SIG-M5 treated with dmso at 0.1 percent for 504 hours (cell line): ENCODE data around the gene MYLK.

Experiments
- DNase-seq: peaks from one replicate; lab custom pipeline; 2025; ENCODE audit not compliant: unreplicated experiment; lab: John Stamatoyannopoulos, UW

The MYLK gene

DNA sequence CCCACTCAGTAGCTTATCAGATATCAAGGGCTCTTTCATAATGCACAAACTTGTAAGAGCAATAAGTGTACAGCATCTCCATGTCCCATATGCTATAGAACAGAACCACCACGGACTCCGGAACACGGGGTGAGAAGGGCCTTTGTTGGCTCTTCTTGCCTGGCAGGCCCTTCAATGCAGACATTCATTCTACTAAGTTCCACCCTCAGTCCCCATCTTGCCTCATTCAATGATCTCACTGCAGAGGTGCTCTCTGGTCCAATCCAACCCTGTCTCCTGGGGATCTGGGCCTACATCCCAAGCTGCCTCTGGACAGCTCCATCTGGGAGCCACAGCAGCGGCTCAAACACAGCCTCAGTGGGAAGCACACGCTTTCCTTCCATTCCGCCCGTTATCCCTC, 316.1 kb downstream of the MYLK start:
- DNase-seq: no peak

DNA sequence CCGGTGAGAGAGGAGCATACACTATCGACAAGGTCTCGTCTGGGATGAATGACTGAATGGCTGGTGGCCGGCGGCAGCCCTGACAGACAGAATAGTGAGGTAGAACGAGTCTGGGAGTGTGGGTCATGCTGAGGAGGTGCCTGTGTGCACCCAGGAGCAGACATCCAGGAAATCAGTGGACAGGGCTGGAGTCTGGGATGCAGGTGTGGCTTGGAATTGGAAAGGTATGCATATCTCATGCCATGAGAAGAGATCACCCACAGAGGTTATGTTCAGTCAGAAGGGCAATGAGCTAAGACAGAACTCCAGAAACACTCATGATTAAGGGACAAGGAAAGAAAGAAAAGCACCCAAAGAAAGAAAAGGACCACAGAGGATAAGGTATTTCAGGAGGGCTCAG, 320.1 kb downstream of the MYLK start:
- no peak for DNase-seq

DNA sequence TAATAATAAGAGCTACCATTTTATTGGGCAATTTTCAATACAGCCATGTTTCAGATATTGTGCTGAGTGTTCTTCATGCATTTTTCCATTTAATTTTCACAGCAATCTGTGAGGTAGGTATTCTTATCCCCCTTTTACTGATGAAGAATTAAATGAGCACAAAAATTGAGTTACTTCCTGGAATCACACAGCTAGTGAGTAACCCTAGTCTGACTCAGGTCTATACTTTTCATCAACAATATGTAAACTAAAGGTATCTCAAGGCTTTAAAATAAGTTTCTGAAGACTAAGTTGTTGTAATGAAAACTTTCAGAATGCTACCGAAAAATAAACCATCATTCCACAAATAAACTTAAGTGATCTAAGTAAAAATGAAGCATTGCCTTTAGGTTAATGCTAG, 321.6 kb downstream of the MYLK start:
- no peak for DNase-seq

DNA sequence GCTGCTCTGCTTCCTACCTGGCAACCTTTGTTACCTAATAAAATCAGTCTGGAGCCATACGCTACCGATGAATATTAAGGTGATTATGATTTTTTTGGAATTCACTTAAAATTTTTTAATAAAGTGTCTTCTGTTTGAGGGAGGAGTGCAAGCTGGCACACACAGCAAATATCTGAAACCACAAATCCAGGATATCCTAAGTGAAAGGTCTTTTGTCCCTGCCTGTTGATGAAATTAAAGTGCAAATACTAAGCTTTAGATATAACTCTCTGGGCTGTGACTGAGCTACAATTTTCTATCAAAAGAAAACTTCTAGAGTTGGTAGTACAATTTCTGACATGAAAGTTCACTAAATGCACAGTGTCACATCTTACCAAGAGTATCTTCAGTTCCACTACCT, 322.9 kb downstream of the MYLK start:
- DNase-seq: no peak
